ENCODE measurements around the gene KIF11.

DNA sequence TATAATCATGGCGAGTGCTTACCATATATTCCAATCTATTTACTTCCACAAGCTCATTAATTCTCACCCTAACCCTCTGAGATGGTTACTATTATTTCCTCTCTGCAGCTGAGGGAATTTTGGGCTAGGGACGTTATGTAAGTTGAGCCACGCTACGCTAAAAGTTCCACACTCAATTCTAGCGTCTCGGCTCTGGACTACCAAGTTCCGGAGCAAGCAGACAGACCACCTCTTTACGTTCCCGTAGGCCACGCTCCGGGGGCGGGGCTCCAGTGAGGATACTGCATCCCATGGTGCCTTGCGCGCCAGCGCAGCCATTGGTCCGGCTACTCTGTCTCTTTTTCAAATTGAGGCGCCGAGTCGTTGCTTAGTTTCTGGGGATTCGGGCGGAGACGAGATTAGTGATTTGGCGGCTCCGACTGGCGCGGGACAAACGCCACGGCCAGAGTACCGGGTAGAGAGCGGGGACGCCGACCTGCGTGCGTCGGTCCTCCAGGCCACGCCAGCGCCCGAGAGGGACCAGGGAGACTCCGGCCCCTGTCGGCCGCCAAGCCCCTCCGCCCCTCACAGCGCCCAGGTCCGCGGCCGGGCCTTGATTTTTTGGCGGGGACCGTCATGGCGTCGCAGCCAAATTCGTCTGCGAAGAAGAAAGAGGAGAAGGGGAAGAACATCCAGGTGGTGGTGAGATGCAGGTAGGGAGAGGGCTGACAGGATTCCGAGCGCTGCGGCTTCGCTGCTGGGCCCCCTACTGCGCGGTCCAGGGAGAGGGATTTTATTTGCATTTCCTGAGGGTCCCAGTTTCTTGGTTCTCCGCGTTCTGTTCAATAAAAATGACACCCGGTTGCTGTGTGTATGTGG is at the start of gene KIF11:
- TF ChIP-seq POLR2A (IDR thresholded peaks at IDR 0.05; ENCODE audit: low read length) (peak; percentile 99), GATA1 (IDR thresholded peaks at IDR 0.05; ENCODE audit: low read depth, low read length) (no peak)

All from erythroblast (primary cell).